ENCODE measurements around the gene PTPRE. TPM values are rescaled to one million over a fixed set of nuclear protein-coding genes. Genes with fewer than 3 reads are reported as not detected.

The PTPRE gene
- total and polyA plus RNA-seq, 2 donors, result 12.3 to 15.2 TPM

- no peak for DNase-seq (ENCODE audit: low read depth in 6 of 9, low spot score in 9 of 9)
- H3K4me1 ChIP-seq (ENCODE audit: control insufficient read depth in 2 of 2, insufficient read depth in 2 of 2, low read length in 2 of 2), result peaks cover 38 to 42% of the 10 kb centered on the region in 2 donors
- H3K36me3 ChIP-seq (ENCODE audit: control insufficient read depth in 2 of 2, insufficient read depth in 2 of 2, low read length in 1 of 2), result peaks cover 30 to 36% of the 10 kb centered on the region in 2 donors
- no peak overlapping the region for H3K4me3 ChIP-seq (ENCODE audit: low read length in 2 of 2)
- 97% methylated on average over 9 of the region's 9 CpGs for WGBS
- peak overlapping the region in 1 of 2 donors; percentile 22 for H3K27ac ChIP-seq (ENCODE audit: low read depth in 1 of 2, low read length in 1 of 2)
- no peaks in the 10 kb centered on the region for H3K9me3 ChIP-seq (ENCODE audit: control insufficient read depth in 2 of 2, insufficient read depth in 1 of 2, low read length in 1 of 2)
- H3K27me3 ChIP-seq (ENCODE audit: control insufficient read depth in 2 of 2, insufficient read depth in 1 of 2, low read length in 1 of 2), result no peaks in the 10 kb centered on the region
Measured at GRCh38 chr10:128060341-128061250, 153.7 kb downstream of the PTPRE start.

- H3K4me1 ChIP-seq (ENCODE audit: control insufficient read depth in 2 of 2, insufficient read depth in 2 of 2, low read length in 2 of 2), result peaks cover 42 to 49% of the 10 kb centered on the region in 2 donors
- peak in 1 of 9 donors; percentile 19 for DNase-seq (ENCODE audit: low read depth in 6 of 9, low spot score in 9 of 9)
- H3K27me3 ChIP-seq (ENCODE audit: control insufficient read depth in 2 of 2, insufficient read depth in 1 of 2, low read length in 1 of 2), result no peaks in the 10 kb centered on the region
- no peak overlapping the region for H3K4me3 ChIP-seq (ENCODE audit: low read length in 2 of 2)
- peaks cover 30 to 32% of the 10 kb centered on the region in 2 donors for H3K36me3 ChIP-seq (ENCODE audit: control insufficient read depth in 2 of 2, insufficient read depth in 2 of 2, low read length in 1 of 2)
- H3K27ac ChIP-seq (ENCODE audit: low read depth in 1 of 2, low read length in 1 of 2), result peak overlapping the region in 1 of 2 donors; percentile 80
- WGBS, result 89% methylated on average over 14 of the region's 14 CpGs
- H3K9me3 ChIP-seq (ENCODE audit: control insufficient read depth in 2 of 2, insufficient read depth in 1 of 2, low read length in 1 of 2), result no peaks in the 10 kb centered on the region
Measured at GRCh38 chr10:128061306-128062300, 154.7 kb downstream of the PTPRE start.

GRCh38 chr10:128062331-128062880 is 155.5 kb downstream of the PTPRE start:
- peaks cover 42 to 49% of the 10 kb centered on the region in 2 donors for H3K4me1 ChIP-seq (ENCODE audit: control insufficient read depth in 2 of 2, insufficient read depth in 2 of 2, low read length in 2 of 2)
- H3K36me3 ChIP-seq (ENCODE audit: control insufficient read depth in 2 of 2, insufficient read depth in 2 of 2, low read length in 1 of 2), result peaks cover 32 to 33% of the 10 kb centered on the region in 2 donors
- H3K27me3 ChIP-seq (ENCODE audit: control insufficient read depth in 2 of 2, insufficient read depth in 1 of 2, low read length in 1 of 2), result no peaks in the 10 kb centered on the region
- peak overlapping the region; percentile 6 to 27 for H3K4me3 ChIP-seq (ENCODE audit: low read length in 2 of 2)
- WGBS, result 46% methylated on average over 11 of the region's 11 CpGs
- peak in 1 of 9 donors; percentile 34 for DNase-seq (ENCODE audit: low read depth in 6 of 9, low spot score in 9 of 9)
- H3K9me3 ChIP-seq (ENCODE audit: control insufficient read depth in 2 of 2, insufficient read depth in 1 of 2, low read length in 1 of 2), result no peaks in the 10 kb centered on the region
- H3K27ac ChIP-seq (ENCODE audit: low read depth in 1 of 2, low read length in 1 of 2), result peak overlapping the region; percentile 64 to 80

- Histone ChIP-seq H3K27ac (ENCODE audit: low read depth in 1 of 2, low read length in 1 of 2) (peak overlapping the region; percentile 64 to 80), H3K36me3 (ENCODE audit: control insufficient read depth in 2 of 2, insufficient read depth in 2 of 2, low read length in 1 of 2) (peaks cover 33 to 35% of the 10 kb centered on the region in 2 donors), H3K4me3 (ENCODE audit: low read length in 2 of 2) (peak overlapping the region; percentile 6 to 27), H3K4me1 (ENCODE audit: control insufficient read depth in 2 of 2, insufficient read depth in 2 of 2, low read length in 2 of 2) (peaks cover 42 to 49% of the 10 kb centered on the region in 2 donors), H3K27me3 (ENCODE audit: control insufficient read depth in 2 of 2, insufficient read depth in 1 of 2, low read length in 1 of 2) (no peaks in the 10 kb centered on the region), H3K9me3 (ENCODE audit: control insufficient read depth in 2 of 2, insufficient read depth in 1 of 2, low read length in 1 of 2) (no peaks in the 10 kb centered on the region)
- DNase-seq (ENCODE audit: low read depth in 6 of 9, low spot score in 9 of 9), result peak in 6 of 9 donors; percentile 51 to 82 (median 58)
- 17% methylated on average over 19 of the region's 19 CpGs for WGBS
Measured at GRCh38 chr10:128062881-128063563, 156.1 kb downstream of the PTPRE start.

- WGBS, result 64% methylated on average over 7 of the region's 7 CpGs
- Histone ChIP-seq H3K27ac (ENCODE audit: low read depth in 1 of 2, low read length in 1 of 2) (peak overlapping the region; percentile 80 to 88), H3K27me3 (ENCODE audit: control insufficient read depth in 2 of 2, insufficient read depth in 1 of 2, low read length in 1 of 2) (no peaks in the 10 kb centered on the region), H3K4me3 (ENCODE audit: low read length in 2 of 2) (no peak overlapping the region), H3K4me1 (ENCODE audit: control insufficient read depth in 2 of 2, insufficient read depth in 2 of 2, low read length in 2 of 2) (peaks cover 42 to 53% of the 10 kb centered on the region in 2 donors), H3K36me3 (ENCODE audit: control insufficient read depth in 2 of 2, insufficient read depth in 2 of 2, low read length in 1 of 2) (peaks cover 39 to 40% of the 10 kb centered on the region in 2 donors), H3K9me3 (ENCODE audit: control insufficient read depth in 2 of 2, insufficient read depth in 1 of 2, low read length in 1 of 2) (no peaks in the 10 kb centered on the region)
- peak in 3 of 9 donors; percentile 24 to 48 (median 24) for DNase-seq (ENCODE audit: low read depth in 6 of 9, low spot score in 9 of 9)
Measured at GRCh38 chr10:128063736-128064107, 156.8 kb downstream of the PTPRE start.

GRCh38 chr10:128064108-128064969 is 157.4 kb downstream of the PTPRE start:
- peak in 8 of 9 donors; percentile 60 to 92 (median 74) for DNase-seq (ENCODE audit: low read depth in 6 of 9, low spot score in 9 of 9)
- Histone ChIP-seq H3K27ac (ENCODE audit: low read depth in 1 of 2, low read length in 1 of 2) (peak overlapping the region; percentile 80 to 88), H3K4me1 (ENCODE audit: control insufficient read depth in 2 of 2, insufficient read depth in 2 of 2, low read length in 2 of 2) (peaks cover 38 to 57% of the 10 kb centered on the region in 2 donors), H3K27me3 (ENCODE audit: control insufficient read depth in 2 of 2, insufficient read depth in 1 of 2, low read length in 1 of 2) (no peaks in the 10 kb centered on the region), H3K36me3 (ENCODE audit: control insufficient read depth in 2 of 2, insufficient read depth in 2 of 2, low read length in 1 of 2) (peaks cover 39 to 42% of the 10 kb centered on the region in 2 donors), H3K9me3 (ENCODE audit: control insufficient read depth in 2 of 2, insufficient read depth in 1 of 2, low read length in 1 of 2) (no peaks in the 10 kb centered on the region), H3K4me3 (ENCODE audit: low read length in 2 of 2) (no peak overlapping the region)
- 12% methylated on average over 11 of the region's 11 CpGs for WGBS

- no peak for DNase-seq (ENCODE audit: low read depth in 6 of 9, low spot score in 9 of 9)
- Histone ChIP-seq H3K27me3 (ENCODE audit: control insufficient read depth in 2 of 2, insufficient read depth in 1 of 2, low read length in 1 of 2) (no peaks in the 10 kb centered on the region), H3K4me3 (ENCODE audit: low read length in 2 of 2) (no peak overlapping the region), H3K4me1 (ENCODE audit: control insufficient read depth in 2 of 2, insufficient read depth in 2 of 2, low read length in 2 of 2) (peaks cover 36 to 57% of the 10 kb centered on the region in 2 donors), H3K27ac (ENCODE audit: low read depth in 1 of 2, low read length in 1 of 2) (peak overlapping the region; percentile 80 to 88), H3K9me3 (ENCODE audit: control insufficient read depth in 2 of 2, insufficient read depth in 1 of 2, low read length in 1 of 2) (no peaks in the 10 kb centered on the region), H3K36me3 (ENCODE audit: control insufficient read depth in 2 of 2, insufficient read depth in 2 of 2, low read length in 1 of 2) (peaks cover 31 to 41% of the 10 kb centered on the region in 2 donors)
- WGBS, result 49% methylated on average over 17 of the region's 17 CpGs
Measured at GRCh38 chr10:128064970-128065580, 158.2 kb downstream of the PTPRE start.

All from thymus (tissue), 11 donors.